ENCODE results near the gene DST.
"Not testable (repeated sequence)": the region's sequence is repeated elsewhere in the genome, so short reads cannot be mapped to it uniquely, and the experiment has no call there.

The DST gene

GRCh38 chr6:56575736-56576135 lies 67.0 kb downstream of the DST start:
- Histone ChIP-seq H3K9me3 (ENCODE audit: control insufficient read depth in 1 of 2, low read length in 2 of 2) (no peaks in the 10 kb centered on the region), H3K27ac (ENCODE audit: low read depth, low read length) (no peak overlapping the region), H3K4me3 (ENCODE audit: low read depth in 1 of 2, low read length in 2 of 2) (no peak overlapping the region), H3K36me3 (ENCODE audit: control insufficient read depth in 1 of 2, insufficient read depth in 2 of 2, low read length in 2 of 2) (peaks cover 4 to 6% of the 10 kb centered on the region in 2 donors), H3K9ac (ENCODE audit: low read depth in 1 of 2, low read length in 2 of 2) (no peak overlapping the region), H3K27me3 (ENCODE audit: control insufficient read depth in 1 of 2, insufficient read depth in 2 of 2, low read length in 2 of 2) (no peaks in the 10 kb centered on the region), H3K4me1 (ENCODE audit: control insufficient read depth in 1 of 2, insufficient read depth in 2 of 2, low read length in 2 of 2) (no peaks in the 10 kb centered on the region)

DNA sequence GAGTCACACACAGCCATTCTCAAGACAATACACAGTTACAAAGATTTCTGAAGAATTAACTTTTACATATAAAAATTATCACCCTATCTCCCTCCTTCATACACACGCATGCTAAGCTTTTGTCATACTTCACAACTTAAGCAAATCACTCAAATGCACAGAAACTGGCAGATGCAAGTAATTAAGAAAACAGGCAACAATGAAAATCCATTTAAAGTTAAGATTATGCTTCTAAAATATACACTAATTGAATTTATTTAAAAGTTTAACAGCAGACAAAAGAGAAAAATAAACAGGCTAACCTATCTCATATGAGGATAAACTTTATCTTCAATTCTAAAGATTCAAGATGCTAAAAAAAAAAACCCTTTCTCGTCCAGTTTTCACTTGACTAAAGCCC lies 68.4 kb downstream of the DST start:
- Histone ChIP-seq H3K27ac (ENCODE audit: low read depth, low read length) (no peak overlapping the region), H3K9ac (ENCODE audit: low read depth in 1 of 2, low read length in 2 of 2) (no peak overlapping the region), H3K36me3 (ENCODE audit: control insufficient read depth in 1 of 2, insufficient read depth in 2 of 2, low read length in 2 of 2) (peaks cover 4 to 6% of the 10 kb centered on the region in 2 donors), H3K9me3 (ENCODE audit: control insufficient read depth in 1 of 2, low read length in 2 of 2) (no peaks in the 10 kb centered on the region), H3K4me3 (ENCODE audit: low read depth in 1 of 2, low read length in 2 of 2) (no peak overlapping the region), H3K4me1 (ENCODE audit: control insufficient read depth in 1 of 2, insufficient read depth in 2 of 2, low read length in 2 of 2) (no peaks in the 10 kb centered on the region), H3K27me3 (ENCODE audit: control insufficient read depth in 1 of 2, insufficient read depth in 2 of 2, low read length in 2 of 2) (no peaks in the 10 kb centered on the region)

- Histone ChIP-seq H3K9me3 (ENCODE audit: control insufficient read depth in 1 of 2, low read length in 2 of 2) (no peaks in the 10 kb centered on the region), H3K27me3 (ENCODE audit: control insufficient read depth in 1 of 2, insufficient read depth in 2 of 2, low read length in 2 of 2) (no peaks in the 10 kb centered on the region), H3K27ac (ENCODE audit: low read depth, low read length) (no peak overlapping the region), H3K9ac (ENCODE audit: low read depth in 1 of 2, low read length in 2 of 2) (no peak overlapping the region), H3K4me3 (ENCODE audit: low read depth in 1 of 2, low read length in 2 of 2) (no peak overlapping the region), H3K4me1 (ENCODE audit: control insufficient read depth in 1 of 2, insufficient read depth in 2 of 2, low read length in 2 of 2) (no peaks in the 10 kb centered on the region), H3K36me3 (ENCODE audit: control insufficient read depth in 1 of 2, insufficient read depth in 2 of 2, low read length in 2 of 2) (peaks cover 4 to 6% of the 10 kb centered on the region in 2 donors)
Observed at GRCh38 chr6:56573624-56574023, 69.1 kb downstream of the DST start.

DNA sequence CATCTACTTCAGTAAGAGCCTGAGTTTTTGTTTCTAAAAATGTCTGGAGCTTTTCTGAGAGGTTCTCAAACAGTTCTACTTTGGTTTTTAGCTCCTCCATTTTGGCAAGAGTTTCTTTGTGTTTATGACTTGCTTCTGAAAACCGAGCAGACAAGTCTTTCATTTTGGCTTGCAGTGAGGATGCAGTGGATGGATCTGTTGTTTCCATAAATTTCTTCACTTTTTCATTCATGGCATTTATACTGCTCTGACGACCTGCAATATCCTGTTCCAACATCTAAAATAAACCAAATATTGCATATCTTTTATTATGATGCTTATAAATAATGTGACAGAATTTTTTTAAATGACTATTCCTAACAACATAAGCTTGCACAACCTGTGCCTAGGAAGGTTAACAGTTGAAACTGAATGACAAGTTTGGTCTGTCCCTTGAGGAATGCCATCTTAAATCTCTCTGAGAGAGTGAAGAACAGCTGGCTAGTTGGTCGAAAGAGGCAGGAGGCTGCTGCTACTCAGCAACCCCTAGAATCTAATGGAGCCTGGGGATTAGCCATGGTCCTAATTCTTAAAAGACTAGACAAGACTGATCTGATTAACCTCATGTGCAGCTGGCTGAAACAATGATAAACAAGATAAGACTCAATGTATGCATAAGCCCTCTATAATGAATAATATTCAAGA lies 69.8 kb downstream of the DST start:
- Histone ChIP-seq H3K4me1 (ENCODE audit: control insufficient read depth in 1 of 2, insufficient read depth in 2 of 2, low read length in 2 of 2) (no peaks in the 10 kb centered on the region), H3K36me3 (ENCODE audit: control insufficient read depth in 1 of 2, insufficient read depth in 2 of 2, low read length in 2 of 2) (peaks cover 4 to 6% of the 10 kb centered on the region in 2 donors), H3K9ac (ENCODE audit: low read depth in 1 of 2, low read length in 2 of 2) (no peak overlapping the region), H3K9me3 (ENCODE audit: control insufficient read depth in 1 of 2, low read length in 2 of 2) (no peaks in the 10 kb centered on the region), H3K27me3 (ENCODE audit: control insufficient read depth in 1 of 2, insufficient read depth in 2 of 2, low read length in 2 of 2) (no peaks in the 10 kb centered on the region), H3K4me3 (ENCODE audit: low read depth in 1 of 2, low read length in 2 of 2) (no peak overlapping the region), H3K27ac (ENCODE audit: low read depth, low read length) (no peak overlapping the region)

GRCh38 chr6:56571605-56572004 lies 71.1 kb downstream of the DST start:
- Histone ChIP-seq H3K4me3 (ENCODE audit: low read depth in 1 of 2, low read length in 2 of 2) (no peak overlapping the region), H3K36me3 (ENCODE audit: control insufficient read depth in 1 of 2, insufficient read depth in 2 of 2, low read length in 2 of 2) (peaks cover 4% of the 10 kb centered on the region in 2 donors), H3K4me1 (ENCODE audit: control insufficient read depth in 1 of 2, insufficient read depth in 2 of 2, low read length in 2 of 2) (no peaks in the 10 kb centered on the region), H3K9me3 (ENCODE audit: control insufficient read depth in 1 of 2, low read length in 2 of 2) (no peaks in the 10 kb centered on the region), H3K9ac (ENCODE audit: low read depth in 1 of 2, low read length in 2 of 2) (no peak overlapping the region), H3K27ac (ENCODE audit: low read depth, low read length) (no peak overlapping the region), H3K27me3 (ENCODE audit: control insufficient read depth in 1 of 2, insufficient read depth in 2 of 2, low read length in 2 of 2) (no peaks in the 10 kb centered on the region)

- H3K36me3 ChIP-seq (ENCODE audit: control insufficient read depth in 1 of 2, insufficient read depth in 2 of 2, low read length in 2 of 2): no peaks in the 10 kb centered on the region
- H3K27ac ChIP-seq (ENCODE audit: low read depth, low read length): no peak overlapping the region
- H3K9ac ChIP-seq (ENCODE audit: low read depth in 1 of 2, low read length in 2 of 2): no peak overlapping the region
- no peaks in the 10 kb centered on the region for H3K27me3 ChIP-seq (ENCODE audit: control insufficient read depth in 1 of 2, insufficient read depth in 2 of 2, low read length in 2 of 2)
- H3K9me3 ChIP-seq (ENCODE audit: control insufficient read depth in 1 of 2, low read length in 2 of 2): no peaks in the 10 kb centered on the region
- no peak overlapping the region for H3K4me3 ChIP-seq (ENCODE audit: low read depth in 1 of 2, low read length in 2 of 2)
- no peaks in the 10 kb centered on the region for H3K4me1 ChIP-seq (ENCODE audit: control insufficient read depth in 1 of 2, insufficient read depth in 2 of 2, low read length in 2 of 2)
Observed at GRCh38 chr6:56570413-56571359, 72.0 kb downstream of the DST start.

DNA sequence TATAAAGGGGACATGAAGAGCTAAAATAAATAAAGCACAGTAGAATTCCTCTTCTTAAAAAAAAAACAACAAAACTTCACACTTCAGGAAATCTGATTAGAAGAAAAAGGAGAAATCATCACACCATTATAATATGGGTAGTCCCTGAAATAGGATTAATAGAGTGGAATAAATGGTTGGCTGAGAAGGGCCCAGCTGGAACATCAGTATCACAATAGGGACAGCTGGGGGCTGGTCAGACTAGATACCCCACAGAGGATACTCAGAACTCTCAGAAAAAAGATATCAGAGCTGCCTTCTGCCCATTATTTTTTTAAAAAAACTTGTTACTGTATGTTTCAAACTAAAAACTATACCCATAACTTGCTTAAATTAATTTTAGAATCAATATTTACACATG lies 75.2 kb downstream of the DST start:
- Histone ChIP-seq H3K9ac (ENCODE audit: low read depth in 1 of 2, low read length in 2 of 2) (no peak overlapping the region), H3K36me3 (ENCODE audit: control insufficient read depth in 1 of 2, insufficient read depth in 2 of 2, low read length in 2 of 2) (no peaks in the 10 kb centered on the region), H3K9me3 (ENCODE audit: control insufficient read depth in 1 of 2, low read length in 2 of 2) (no peaks in the 10 kb centered on the region), H3K27me3 (ENCODE audit: control insufficient read depth in 1 of 2, insufficient read depth in 2 of 2, low read length in 2 of 2) (no peaks in the 10 kb centered on the region), H3K27ac (ENCODE audit: low read depth, low read length) (no peak overlapping the region), H3K4me3 (ENCODE audit: low read depth in 1 of 2, low read length in 2 of 2) (no peak overlapping the region), H3K4me1 (ENCODE audit: control insufficient read depth in 1 of 2, insufficient read depth in 2 of 2, low read length in 2 of 2) (no peaks in the 10 kb centered on the region)

GRCh38 chr6:56562730-56563129 lies 80.0 kb downstream of the DST start:
- H3K4me1 ChIP-seq (ENCODE audit: control insufficient read depth in 1 of 2, insufficient read depth in 2 of 2, low read length in 2 of 2); H3K9me3 ChIP-seq (ENCODE audit: control insufficient read depth in 1 of 2, low read length in 2 of 2); H3K27me3 ChIP-seq (ENCODE audit: control insufficient read depth in 1 of 2, insufficient read depth in 2 of 2, low read length in 2 of 2); H3K9ac ChIP-seq (ENCODE audit: low read depth in 1 of 2, low read length in 2 of 2); H3K36me3 ChIP-seq (ENCODE audit: control insufficient read depth in 1 of 2, insufficient read depth in 2 of 2, low read length in 2 of 2); H3K27ac ChIP-seq (ENCODE audit: low read depth, low read length); H3K4me3 ChIP-seq (ENCODE audit: low read depth in 1 of 2, low read length in 2 of 2): not testable (repeated sequence)

DNA sequence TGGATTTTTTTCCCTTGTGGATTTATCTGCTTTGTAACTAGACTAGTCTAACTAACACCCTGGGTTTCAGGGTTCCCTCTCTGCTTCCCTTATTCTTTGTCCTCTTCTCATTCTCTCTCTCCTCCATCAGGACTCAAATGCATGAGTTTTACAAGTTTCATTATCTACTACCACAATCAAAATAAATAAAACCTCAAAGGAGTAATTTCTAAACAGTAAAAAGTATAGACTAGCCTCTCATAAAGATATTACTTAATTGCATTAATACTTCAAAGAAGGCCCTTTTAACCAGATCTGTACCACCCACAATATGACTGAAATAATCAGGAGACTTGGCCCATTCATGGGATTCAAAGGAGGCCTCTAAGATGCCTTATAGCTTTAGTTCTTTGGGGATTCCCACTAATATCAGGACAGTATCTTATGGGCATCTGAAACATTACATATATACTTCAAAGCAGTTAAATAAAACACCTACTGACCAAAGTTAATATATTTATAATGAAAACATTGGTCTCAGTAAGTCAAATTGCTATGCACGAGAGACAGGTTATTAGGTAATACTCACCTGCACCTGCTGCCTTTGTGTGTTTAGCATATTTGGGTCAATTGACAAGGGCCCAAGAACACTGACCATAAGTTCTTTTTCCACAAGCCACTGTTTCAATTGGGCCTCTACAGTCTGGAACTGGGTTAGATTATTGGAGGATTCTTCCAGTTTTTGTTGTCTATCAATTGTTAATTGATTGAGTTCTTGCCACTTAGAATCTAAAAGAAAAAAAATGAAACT lies 85.7 kb downstream of the DST start:
- H3K9me3 ChIP-seq (ENCODE audit: control insufficient read depth in 1 of 2, low read length in 2 of 2): no peaks in the 10 kb centered on the region
- peaks cover 7 to 18% of the 10 kb centered on the region in 2 donors for H3K36me3 ChIP-seq (ENCODE audit: control insufficient read depth in 1 of 2, insufficient read depth in 2 of 2, low read length in 2 of 2)
- no peak overlapping the region for H3K27ac ChIP-seq (ENCODE audit: low read depth, low read length)
- H3K4me1 ChIP-seq (ENCODE audit: control insufficient read depth in 1 of 2, insufficient read depth in 2 of 2, low read length in 2 of 2): peaks cover 0 to 4% of the 10 kb centered on the region in 2 donors
- no peak overlapping the region for H3K4me3 ChIP-seq (ENCODE audit: low read depth in 1 of 2, low read length in 2 of 2)
- H3K27me3 ChIP-seq (ENCODE audit: control insufficient read depth in 1 of 2, insufficient read depth in 2 of 2, low read length in 2 of 2): no peaks in the 10 kb centered on the region
- no peak overlapping the region for H3K9ac ChIP-seq (ENCODE audit: low read depth in 1 of 2, low read length in 2 of 2)

DNA sequence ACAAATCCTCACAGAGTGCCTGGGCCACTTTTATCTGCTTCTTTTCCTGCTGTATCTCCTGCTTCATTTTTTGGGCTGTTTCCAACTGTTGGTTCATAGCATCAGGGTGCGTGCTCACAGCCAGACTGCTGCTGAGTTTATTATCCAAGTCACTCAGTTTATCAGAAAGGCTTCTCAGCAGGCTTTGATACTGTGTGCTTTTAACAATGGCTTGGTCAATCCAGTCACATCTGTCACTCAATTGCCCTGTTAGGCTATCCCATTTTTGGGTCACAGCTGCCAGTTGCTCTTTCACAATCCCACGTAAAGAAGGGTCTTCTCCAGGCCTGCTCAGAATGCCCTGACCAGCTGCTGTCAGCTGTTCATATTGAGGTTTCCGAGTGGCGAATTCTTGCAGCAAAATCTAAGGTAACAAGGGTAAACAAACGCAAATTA lies 87.2 kb downstream of the DST start:
- H3K4me1 ChIP-seq (ENCODE audit: control insufficient read depth in 1 of 2, insufficient read depth in 2 of 2, low read length in 2 of 2): peaks cover 7% of the 10 kb centered on the region in 2 donors
- peaks cover 7 to 18% of the 10 kb centered on the region in 2 donors for H3K36me3 ChIP-seq (ENCODE audit: control insufficient read depth in 1 of 2, insufficient read depth in 2 of 2, low read length in 2 of 2)
- H3K9me3 ChIP-seq (ENCODE audit: control insufficient read depth in 1 of 2, low read length in 2 of 2): no peaks in the 10 kb centered on the region
- no peak overlapping the region for H3K4me3 ChIP-seq (ENCODE audit: low read depth in 1 of 2, low read length in 2 of 2)
- H3K27ac ChIP-seq (ENCODE audit: low read depth, low read length): no peak overlapping the region
- no peaks in the 10 kb centered on the region for H3K27me3 ChIP-seq (ENCODE audit: control insufficient read depth in 1 of 2, insufficient read depth in 2 of 2, low read length in 2 of 2)
- no peak overlapping the region for H3K9ac ChIP-seq (ENCODE audit: low read depth in 1 of 2, low read length in 2 of 2)

Measured in duodenal mucosa (tissue), 2 donors.